Large intestine (tissue), 3 donors: Measurements from ENCODE around the gene ACTL8. TPM values are rescaled to one million over a fixed set of nuclear protein-coding genes. Genes with fewer than 3 reads are reported as not detected.

ENCODE experiments used
- DNase-seq, 2 donors: peaks; one replicate each; pipeline versions ENCODE4 v3.0.0 to v3.0.0-alpha.2; 2013
- H3K27ac ChIP-seq: one replicate; pipeline ENCODE4 v1.5.1; 2013; ENCODE audit warnings: low read length
- H3K27me3 ChIP-seq: 2 replicates; pipeline ENCODE4 v1.6.1; 2013; ENCODE audit warnings: low read length; ENCODE audit not compliant: control insufficient read depth, insufficient read depth
- H3K36me3 ChIP-seq: 2 replicates; pipeline ENCODE4 v1.6.1; 2013; ENCODE audit warnings: low read length; ENCODE audit not compliant: control insufficient read depth, insufficient read depth
- H3K4me1 ChIP-seq: one replicate; pipeline ENCODE4 v1.6.1; 2013; ENCODE audit warnings: low read length; ENCODE audit not compliant: control insufficient read depth, insufficient read depth
- H3K4me3 ChIP-seq: one replicate; pipeline ENCODE4 v1.5.1; 2013; ENCODE audit warnings: low read length
- H3K9me3 ChIP-seq: one replicate; pipeline ENCODE4 v1.6.1; 2013; ENCODE audit warnings: mild to moderate bottlenecking, low read depth, low read length, moderate library complexity; ENCODE audit not compliant: control insufficient read depth
- WGBS: methylation state at CpG from one replicate; pipeline ENCODE4 v1.1.5; 2013; ENCODE audit warnings: low lambda C conversion rate; ENCODE audit not compliant: insufficient coverage; 5-methylcytosine and 5-hydroxymethylcytosine counted together
- polyA plus RNA-seq: library from polyadenylated mRNA; unstranded; fragments of 120-200 nt; gene quantifications from one replicate; pipeline ENCODE4 v1.2.1, GENCODE V29; 2013

ACTL8 gene
- polyA plus RNA-seq, 1 donor, result not detected

- DNase-seq, result no peak
- no peaks in the 10 kb centered on the region for H3K36me3 ChIP-seq
- H3K9me3 ChIP-seq, result no peaks in the 10 kb centered on the region
- no peak overlapping the region for H3K27ac ChIP-seq
- no peaks in the 10 kb centered on the region for H3K4me1 ChIP-seq
- 60% methylated on average over 1 of the region's 11 CpGs for WGBS
- H3K27me3 ChIP-seq, result no peaks in the 10 kb centered on the region
- H3K4me3 ChIP-seq, result no peak overlapping the region
These were observed 98.3 kb downstream of the ACTL8 start for GRCh38 chr1:17853241-17853935.

GRCh38 chr1:17856496-17857108 lies 101.5 kb downstream of the ACTL8 start:
- no CpG with 5 or more reads among the region's 7 CpGs for WGBS
- no peak for DNase-seq
- H3K27me3 ChIP-seq, result no peaks in the 10 kb centered on the region
- H3K36me3 ChIP-seq, result no peaks in the 10 kb centered on the region
- no peaks in the 10 kb centered on the region for H3K9me3 ChIP-seq
- no peak overlapping the region for H3K4me3 ChIP-seq
- H3K4me1 ChIP-seq, result no peaks in the 10 kb centered on the region
- no peak overlapping the region for H3K27ac ChIP-seq

- H3K4me1 ChIP-seq, result no peaks in the 10 kb centered on the region
- DNase-seq, result no peak
- H3K36me3 ChIP-seq, result no peaks in the 10 kb centered on the region
- H3K9me3 ChIP-seq, result no peaks in the 10 kb centered on the region
- no peak overlapping the region for H3K27ac ChIP-seq
- no peaks in the 10 kb centered on the region for H3K27me3 ChIP-seq
- no peak overlapping the region for H3K4me3 ChIP-seq
- no CpG with 5 or more reads among the region's 4 CpGs for WGBS
These were observed 102.0 kb downstream of the ACTL8 start for GRCh38 chr1:17857109-17857499.

DNA sequence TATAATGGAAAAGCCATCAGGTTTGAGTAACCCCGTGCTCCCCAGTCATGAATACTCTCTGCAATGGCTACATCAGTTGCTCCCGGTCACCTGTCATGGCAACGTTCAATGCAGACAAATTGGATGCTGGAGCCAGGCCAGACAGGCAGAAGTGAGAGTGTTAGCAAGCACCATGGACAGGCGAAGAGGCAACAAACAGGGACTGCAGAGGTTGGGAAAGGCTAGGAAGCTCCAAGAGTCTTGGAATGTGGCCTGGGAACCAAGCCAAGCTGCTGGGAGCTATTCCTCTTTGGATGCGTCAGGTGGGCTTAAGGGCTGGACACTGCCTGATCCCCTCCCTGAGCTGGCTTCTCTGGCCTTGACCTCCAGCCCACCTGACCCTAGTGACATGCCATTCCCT lies 102.9 kb downstream of the ACTL8 start:
- Histone ChIP-seq H3K4me1 (no peaks in the 10 kb centered on the region), H3K27ac (no peak overlapping the region), H3K27me3 (no peaks in the 10 kb centered on the region), H3K9me3 (no peaks in the 10 kb centered on the region), H3K4me3 (no peak overlapping the region), H3K36me3 (no peaks in the 10 kb centered on the region)
- no CpG with 5 or more reads among the region's 5 CpGs for WGBS
- no peak for DNase-seq

DNA sequence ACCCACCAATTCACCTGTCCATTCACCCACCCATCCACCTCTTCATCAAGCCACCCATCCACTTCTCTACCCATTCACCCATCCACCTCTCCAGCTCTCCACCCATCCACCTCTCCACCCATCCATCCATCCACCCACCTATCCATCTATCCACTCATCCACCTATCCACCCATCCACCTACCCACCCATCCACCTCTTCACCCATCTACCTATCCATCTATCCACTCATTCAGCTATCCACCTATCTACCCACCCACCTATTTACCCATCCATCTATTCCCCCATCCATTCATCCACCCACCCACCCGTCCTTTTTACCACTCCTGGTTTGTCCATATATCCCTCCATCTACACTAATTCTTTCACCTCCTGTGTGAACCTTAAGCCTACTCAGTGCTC lies 105.7 kb downstream of the ACTL8 start:
- DNase-seq, result no peak
- Histone ChIP-seq H3K27ac (no peak overlapping the region), H3K27me3 (no peaks in the 10 kb centered on the region), H3K36me3 (no peaks in the 10 kb centered on the region), H3K9me3 (no peaks in the 10 kb centered on the region), H3K4me3 (no peak overlapping the region), H3K4me1 (no peaks in the 10 kb centered on the region)
- WGBS, result 86% methylated on average over 1 of the region's 1 CpG

- no peak overlapping the region for H3K27ac ChIP-seq
- H3K27me3 ChIP-seq, result no peaks in the 10 kb centered on the region
- no peaks in the 10 kb centered on the region for H3K9me3 ChIP-seq
- H3K36me3 ChIP-seq, result no peaks in the 10 kb centered on the region
- DNase-seq, result no peak
- no CpG with 5 or more reads among the region's 3 CpGs for WGBS
- H3K4me3 ChIP-seq, result no peak overlapping the region
- no peaks in the 10 kb centered on the region for H3K4me1 ChIP-seq
These were observed 106.6 kb downstream of the ACTL8 start for GRCh38 chr1:17861685-17862084.

DNA sequence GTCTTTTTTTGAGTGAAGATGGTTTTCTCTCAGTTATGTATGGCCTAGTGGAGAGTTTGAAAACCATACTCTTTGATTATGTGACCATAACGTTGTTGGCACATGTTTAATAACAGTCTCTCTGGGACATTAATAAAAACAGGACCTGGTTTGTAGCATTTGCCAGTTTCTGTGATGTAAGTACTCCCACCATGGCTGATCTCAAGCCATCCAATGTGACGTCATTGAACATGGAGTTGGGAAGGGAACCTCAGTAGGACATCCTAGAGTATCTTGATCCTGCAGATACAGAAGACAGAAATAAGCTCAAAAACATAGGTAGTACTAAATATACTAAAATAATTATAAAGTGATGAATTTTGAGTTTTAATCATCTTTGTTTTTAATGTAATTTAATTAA lies 107.0 kb downstream of the ACTL8 start:
- DNase-seq, result no peak
- no peaks in the 10 kb centered on the region for H3K36me3 ChIP-seq
- no peaks in the 10 kb centered on the region for H3K9me3 ChIP-seq
- no peak overlapping the region for H3K27ac ChIP-seq
- no peak overlapping the region for H3K4me3 ChIP-seq
- 100% methylated on average over 1 of the region's 2 CpGs for WGBS
- H3K4me1 ChIP-seq, result no peaks in the 10 kb centered on the region
- H3K27me3 ChIP-seq, result no peaks in the 10 kb centered on the region

DNA sequence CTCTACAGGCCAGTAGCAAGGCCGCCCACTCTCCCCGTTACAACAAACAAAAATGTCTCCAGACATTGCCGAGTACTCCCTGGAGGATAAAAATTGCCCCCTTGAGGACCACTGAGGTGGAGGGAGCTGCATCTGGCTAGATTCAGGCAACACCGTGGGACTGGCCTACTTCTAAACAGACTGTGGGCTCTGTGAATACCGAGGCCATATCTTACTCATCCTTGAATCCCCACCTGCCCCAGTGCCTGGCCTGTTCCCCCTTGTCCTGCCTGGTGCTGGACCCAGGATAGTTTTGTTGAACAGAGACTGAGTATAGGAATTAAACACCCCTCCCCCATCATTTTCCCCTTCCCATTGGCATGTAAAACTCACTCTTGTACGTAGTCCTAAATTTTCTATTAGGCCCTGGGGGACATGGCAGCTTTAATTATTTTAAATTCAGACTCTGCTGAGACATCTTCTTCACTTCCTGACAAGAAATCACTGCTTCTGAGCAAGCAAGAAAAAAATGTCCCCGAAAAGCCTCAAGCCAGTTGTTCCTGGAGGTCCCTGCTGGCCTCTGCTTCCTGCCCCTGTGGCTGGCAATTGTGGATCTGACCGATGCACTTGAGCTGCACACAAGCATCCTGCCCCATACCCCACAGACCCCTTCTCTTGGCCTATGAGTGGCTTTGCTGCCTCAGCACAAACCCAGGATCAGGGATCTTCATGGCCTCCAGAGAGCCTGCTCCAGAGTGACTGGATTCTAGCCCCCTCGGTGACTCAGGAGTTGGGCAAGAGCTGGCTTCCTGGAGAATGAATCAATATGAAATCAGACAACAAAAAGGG lies 111.0 kb downstream of the ACTL8 start:
- no peaks in the 10 kb centered on the region for H3K27me3 ChIP-seq
- H3K9me3 ChIP-seq, result no peaks in the 10 kb centered on the region
- no peak for DNase-seq
- H3K4me3 ChIP-seq, result no peak overlapping the region
- no CpG with 5 or more reads among the region's 9 CpGs for WGBS
- H3K4me1 ChIP-seq, result no peaks in the 10 kb centered on the region
- no peak overlapping the region for H3K27ac ChIP-seq
- H3K36me3 ChIP-seq, result no peaks in the 10 kb centered on the region

DNA sequence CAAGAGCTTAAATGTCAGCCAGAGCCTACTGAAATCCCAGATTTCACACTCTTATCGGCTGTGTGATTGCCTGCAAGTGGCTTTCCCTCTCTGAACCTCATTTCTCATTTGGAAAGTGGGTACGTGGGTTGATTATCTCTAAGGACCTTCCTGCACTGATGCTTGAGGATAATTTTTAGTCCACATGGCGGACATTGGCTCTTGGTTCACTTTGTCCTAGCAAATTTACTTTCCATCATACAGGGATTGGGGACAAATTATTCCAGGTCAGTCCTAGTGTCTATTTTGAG lies 111.6 kb downstream of the ACTL8 start:
- Histone ChIP-seq H3K4me3 (no peak overlapping the region), H3K4me1 (no peaks in the 10 kb centered on the region), H3K9me3 (no peaks in the 10 kb centered on the region), H3K27me3 (no peaks in the 10 kb centered on the region), H3K27ac (no peak overlapping the region), H3K36me3 (no peaks in the 10 kb centered on the region)
- no CpG with 5 or more reads among the region's 3 CpGs for WGBS
- no peak for DNase-seq

DNA sequence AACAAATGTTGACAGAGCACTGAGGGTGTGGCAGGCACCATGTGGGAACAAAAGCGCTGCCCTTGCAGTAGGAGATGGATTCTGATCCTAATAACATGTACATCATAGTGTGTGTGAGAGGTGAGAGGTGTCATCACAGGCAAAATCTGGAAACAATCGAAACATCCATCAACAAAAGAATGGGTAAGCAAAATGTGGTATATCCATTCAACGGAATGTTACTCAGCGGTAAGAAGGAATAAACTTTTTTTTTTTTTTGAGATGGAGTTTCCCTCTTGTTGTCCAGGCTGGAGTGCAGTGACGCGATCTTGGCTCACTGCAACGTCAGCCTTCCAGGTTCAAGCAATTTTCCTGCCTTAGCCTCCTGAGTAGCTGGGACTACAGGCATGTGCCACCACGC lies 112.3 kb downstream of the ACTL8 start:
- Histone ChIP-seq H3K27ac (no peak overlapping the region), H3K9me3 (no peaks in the 10 kb centered on the region), H3K4me1 (no peaks in the 10 kb centered on the region), H3K4me3 (no peak overlapping the region), H3K36me3 (no peaks in the 10 kb centered on the region), H3K27me3 (no peaks in the 10 kb centered on the region)
- no CpG with 5 or more reads among the region's 8 CpGs for WGBS
- no peak for DNase-seq
